Ishikawa (cell line): ENCODE measurements around the gene GNG4.

ENCODE experiments used
- CEBPB ChIP-seq: IDR thresholded peaks from 2 replicates; pipeline ENCODE4 v1.6.1; 2012
- CREB1 ChIP-seq: IDR thresholded peaks from 2 replicates; pipeline ENCODE4 v1.6.1; 2012; ENCODE audit warnings: low read depth
- EGR1 ChIP-seq: IDR thresholded peaks from 2 replicates; pipeline ENCODE4 v1.6.1; 2012
- EP300 ChIP-seq: IDR thresholded peaks from 2 replicates; pipeline ENCODE4 v1.6.1; 2012; ENCODE audit warnings: borderline replicate concordance
- FOXM1 ChIP-seq: IDR thresholded peaks from 2 replicates; pipeline ENCODE4 v1.6.1; 2012; ENCODE audit warnings: low read depth, borderline replicate concordance
- MAX ChIP-seq: IDR thresholded peaks from 2 replicates; pipeline ENCODE4 v1.6.1; 2012
- NFIC ChIP-seq: IDR thresholded peaks from 2 replicates; pipeline ENCODE4 v1.6.1; 2012
- RAD21 ChIP-seq: IDR thresholded peaks from 2 replicates; pipeline ENCODE4 v1.6.1; 2012; ENCODE audit warnings: low read depth
- TAF1 ChIP-seq: IDR thresholded peaks from 2 replicates; pipeline ENCODE4 v1.6.1; 2012; ENCODE audit warnings: low read depth, mild to moderate bottlenecking
- TCF12 ChIP-seq: IDR thresholded peaks from 2 replicates; pipeline ENCODE4 v1.6.1; 2012; ENCODE audit warnings: low read depth
- TEAD4 ChIP-seq: IDR thresholded peaks from 2 replicates; pipeline ENCODE4 v1.6.1; 2012
- YY1 ChIP-seq: IDR thresholded peaks from 2 replicates; pipeline ENCODE4 v1.6.1; 2012; ENCODE audit warnings: low read depth
- ZBTB7A ChIP-seq: IDR thresholded peaks from 2 replicates; pipeline ENCODE4 v1.6.1; 2012; ENCODE audit warnings: low read depth
- TF ChIP-seq, protein P1 (sequence below): IDR thresholded peaks from 2 replicates; pipeline ENCODE4 v1.6.1; 2012; ENCODE audit warnings: low read depth, mild to moderate bottlenecking
- TF ChIP-seq, protein P2 (sequence below): IDR thresholded peaks from 2 replicates; pipeline ENCODE4 v1.6.1; 2012

The GNG4 gene

GRCh38 chr1:235624721-235625333 is 24.8 kb downstream of the GNG4 start:
- TF ChIP-seq TAF1 (no peak), TEAD4 (no peak), EP300 (no peak), RAD21 (no peak), CREB1 (no peak), ZBTB7A (no peak), TCF12 (no peak), FOXM1 (no peak), MAX (no peak), NFIC (no peak), CEBPB (no peak), YY1 (no peak)
- TF ChIP-seq, protein P1, sequence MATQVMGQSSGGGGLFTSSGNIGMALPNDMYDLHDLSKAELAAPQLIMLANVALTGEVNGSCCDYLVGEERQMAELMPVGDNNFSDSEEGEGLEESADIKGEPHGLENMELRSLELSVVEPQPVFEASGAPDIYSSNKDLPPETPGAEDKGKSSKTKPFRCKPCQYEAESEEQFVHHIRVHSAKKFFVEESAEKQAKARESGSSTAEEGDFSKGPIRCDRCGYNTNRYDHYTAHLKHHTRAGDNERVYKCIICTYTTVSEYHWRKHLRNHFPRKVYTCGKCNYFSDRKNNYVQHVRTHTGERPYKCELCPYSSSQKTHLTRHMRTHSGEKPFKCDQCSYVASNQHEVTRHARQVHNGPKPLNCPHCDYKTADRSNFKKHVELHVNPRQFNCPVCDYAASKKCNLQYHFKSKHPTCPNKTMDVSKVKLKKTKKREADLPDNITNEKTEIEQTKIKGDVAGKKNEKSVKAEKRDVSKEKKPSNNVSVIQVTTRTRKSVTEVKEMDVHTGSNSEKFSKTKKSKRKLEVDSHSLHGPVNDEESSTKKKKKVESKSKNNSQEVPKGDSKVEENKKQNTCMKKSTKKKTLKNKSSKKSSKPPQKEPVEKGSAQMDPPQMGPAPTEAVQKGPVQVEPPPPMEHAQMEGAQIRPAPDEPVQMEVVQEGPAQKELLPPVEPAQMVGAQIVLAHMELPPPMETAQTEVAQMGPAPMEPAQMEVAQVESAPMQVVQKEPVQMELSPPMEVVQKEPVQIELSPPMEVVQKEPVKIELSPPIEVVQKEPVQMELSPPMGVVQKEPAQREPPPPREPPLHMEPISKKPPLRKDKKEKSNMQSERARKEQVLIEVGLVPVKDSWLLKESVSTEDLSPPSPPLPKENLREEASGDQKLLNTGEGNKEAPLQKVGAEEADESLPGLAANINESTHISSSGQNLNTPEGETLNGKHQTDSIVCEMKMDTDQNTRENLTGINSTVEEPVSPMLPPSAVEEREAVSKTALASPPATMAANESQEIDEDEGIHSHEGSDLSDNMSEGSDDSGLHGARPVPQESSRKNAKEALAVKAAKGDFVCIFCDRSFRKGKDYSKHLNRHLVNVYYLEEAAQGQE, result no peak
- TF ChIP-seq, protein P2, sequence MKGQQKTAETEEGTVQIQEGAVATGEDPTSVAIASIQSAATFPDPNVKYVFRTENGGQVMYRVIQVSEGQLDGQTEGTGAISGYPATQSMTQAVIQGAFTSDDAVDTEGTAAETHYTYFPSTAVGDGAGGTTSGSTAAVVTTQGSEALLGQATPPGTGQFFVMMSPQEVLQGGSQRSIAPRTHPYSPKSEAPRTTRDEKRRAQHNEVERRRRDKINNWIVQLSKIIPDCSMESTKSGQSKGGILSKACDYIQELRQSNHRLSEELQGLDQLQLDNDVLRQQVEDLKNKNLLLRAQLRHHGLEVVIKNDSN, result no peak

DNA sequence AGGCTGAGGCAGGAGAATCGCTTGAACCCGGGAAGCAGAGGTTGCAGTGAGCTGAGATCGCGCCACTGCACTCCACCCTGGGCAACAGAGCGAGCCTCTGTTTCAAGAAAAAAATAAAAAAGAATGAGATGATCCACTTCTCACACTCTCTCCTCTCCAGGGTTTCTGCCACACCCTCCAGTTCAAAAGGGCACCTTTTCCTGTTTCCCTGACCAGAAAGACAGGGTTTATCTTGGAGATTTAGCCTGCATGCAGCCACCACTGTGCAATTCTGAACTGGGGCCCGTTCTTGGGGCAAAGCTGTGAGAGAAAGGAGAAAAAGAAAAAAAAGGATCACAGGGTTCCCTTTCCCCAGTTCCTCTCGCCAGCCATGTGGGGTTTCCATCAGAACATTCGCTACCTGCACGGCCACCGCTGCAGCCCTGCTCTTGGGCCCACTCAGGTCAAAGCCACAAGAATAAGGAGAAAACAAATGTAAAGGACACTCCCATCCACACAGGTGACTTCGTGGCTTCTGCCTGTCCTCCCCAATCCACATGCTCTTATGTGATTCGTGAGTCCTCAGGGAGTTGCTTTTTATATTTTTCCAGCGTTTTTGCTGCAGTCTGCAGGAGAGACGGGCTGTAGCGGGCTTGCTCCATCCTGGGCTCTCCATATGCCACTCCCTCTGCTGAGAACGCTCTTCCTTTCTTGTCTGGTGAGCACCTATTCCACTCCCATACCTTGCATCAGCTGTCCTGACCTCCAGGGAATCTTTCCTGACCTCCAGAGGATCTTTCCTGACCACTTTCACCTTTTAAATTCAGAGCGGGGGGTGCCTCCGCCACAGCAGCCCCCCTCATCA is 26.4 kb downstream of the GNG4 start:
- TF ChIP-seq TCF12 (no peak), EGR1 (no peak), YY1 (no peak), EP300 (no peak), TAF1 (no peak), FOXM1 (no peak), MAX (no peak), TEAD4 (no peak), CEBPB (no peak), RAD21 (no peak), CREB1 (no peak)
- TF ChIP-seq, protein P2, result no peak
- TF ChIP-seq, protein P1, result no peak

GRCh38 chr1:235617808-235618207 is 31.8 kb downstream of the GNG4 start:
- TF ChIP-seq FOXM1 (no peak), NFIC (no peak), ZBTB7A (no peak), EP300 (no peak), RAD21 (no peak), CREB1 (no peak), MAX (no peak), TEAD4 (no peak), YY1 (no peak), TCF12 (no peak), CEBPB (no peak), TAF1 (no peak), EGR1 (no peak)
- TF ChIP-seq, protein P2, result no peak
- TF ChIP-seq, protein P1, result no peak
